Measurements from ENCODE around the gene PHRF1. TPM values are rescaled to one million over a fixed set of nuclear protein-coding genes. Genes with fewer than 3 reads are reported as not detected.

The PHRF1 gene
- total and polyA plus RNA-seq, 2 donors: 17.0 to 23.7 TPM

DNA sequence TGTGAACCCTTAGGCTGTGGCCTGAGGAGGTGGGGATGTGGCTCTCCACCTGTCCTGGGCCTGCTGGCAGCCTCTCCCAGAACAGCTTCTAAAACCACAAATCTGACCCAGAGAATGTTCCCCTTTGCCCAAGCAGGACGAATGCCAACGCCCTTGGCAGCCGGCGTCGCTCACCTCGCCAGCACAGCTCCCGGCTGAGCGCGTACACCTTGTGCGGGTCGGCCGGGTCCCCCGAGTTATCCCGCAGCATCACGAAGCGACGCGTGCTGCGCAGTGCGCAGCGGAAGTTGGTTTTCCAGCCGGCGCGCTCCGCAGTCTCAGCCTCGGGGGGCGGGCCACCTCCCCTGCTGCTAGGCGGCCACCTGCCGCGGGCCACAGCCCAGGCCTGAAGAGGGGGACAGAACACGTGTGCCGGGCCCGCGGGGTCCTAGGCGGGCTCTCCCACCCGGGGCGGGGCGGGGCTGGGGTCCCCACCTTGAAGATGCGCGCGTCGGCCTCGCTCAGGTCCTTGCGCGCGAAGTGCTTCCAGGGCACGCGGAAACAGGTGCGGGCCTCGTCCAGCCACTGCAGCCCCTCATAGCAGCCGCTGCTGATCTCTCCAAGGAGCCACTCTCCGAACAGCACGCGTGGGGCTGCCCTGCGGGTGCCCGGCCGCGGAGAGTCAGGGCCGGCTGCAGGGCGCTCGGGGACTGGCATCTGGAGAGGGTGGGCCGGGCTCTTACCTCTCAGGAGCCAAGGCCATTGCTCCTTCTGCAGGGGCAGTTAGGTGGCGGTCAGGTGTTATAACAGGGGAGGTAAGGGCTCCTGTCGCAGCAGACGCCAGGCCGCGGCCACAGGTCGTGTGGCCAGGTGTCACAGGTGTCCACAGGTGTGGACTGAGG is 38.6 kb downstream of the PHRF1 start:
- no peak for DNase-seq (ENCODE audit: low read depth in 6 of 9, low spot score in 9 of 9)
- Histone ChIP-seq H3K9me3 (ENCODE audit: control insufficient read depth in 2 of 2, insufficient read depth in 1 of 2, low read length in 1 of 2) (no peaks in the 10 kb centered on the region), H3K36me3 (ENCODE audit: control insufficient read depth in 2 of 2, insufficient read depth in 2 of 2, low read length in 1 of 2) (peaks cover 49 to 53% of the 10 kb centered on the region in 2 donors), H3K27me3 (ENCODE audit: control insufficient read depth in 2 of 2, insufficient read depth in 1 of 2, low read length in 1 of 2) (no peaks in the 10 kb centered on the region), H3K27ac (ENCODE audit: low read depth in 1 of 2, low read length in 1 of 2) (peak overlapping the region; percentile 86 to 98), H3K4me1 (ENCODE audit: control insufficient read depth in 2 of 2, insufficient read depth in 2 of 2, low read length in 2 of 2) (peaks cover 9 to 29% of the 10 kb centered on the region in 2 donors), H3K4me3 (ENCODE audit: low read length in 2 of 2) (peak overlapping the region; percentile 66 to 94)
- WGBS: 80% methylated on average over 68 of the region's 68 CpGs

DNA sequence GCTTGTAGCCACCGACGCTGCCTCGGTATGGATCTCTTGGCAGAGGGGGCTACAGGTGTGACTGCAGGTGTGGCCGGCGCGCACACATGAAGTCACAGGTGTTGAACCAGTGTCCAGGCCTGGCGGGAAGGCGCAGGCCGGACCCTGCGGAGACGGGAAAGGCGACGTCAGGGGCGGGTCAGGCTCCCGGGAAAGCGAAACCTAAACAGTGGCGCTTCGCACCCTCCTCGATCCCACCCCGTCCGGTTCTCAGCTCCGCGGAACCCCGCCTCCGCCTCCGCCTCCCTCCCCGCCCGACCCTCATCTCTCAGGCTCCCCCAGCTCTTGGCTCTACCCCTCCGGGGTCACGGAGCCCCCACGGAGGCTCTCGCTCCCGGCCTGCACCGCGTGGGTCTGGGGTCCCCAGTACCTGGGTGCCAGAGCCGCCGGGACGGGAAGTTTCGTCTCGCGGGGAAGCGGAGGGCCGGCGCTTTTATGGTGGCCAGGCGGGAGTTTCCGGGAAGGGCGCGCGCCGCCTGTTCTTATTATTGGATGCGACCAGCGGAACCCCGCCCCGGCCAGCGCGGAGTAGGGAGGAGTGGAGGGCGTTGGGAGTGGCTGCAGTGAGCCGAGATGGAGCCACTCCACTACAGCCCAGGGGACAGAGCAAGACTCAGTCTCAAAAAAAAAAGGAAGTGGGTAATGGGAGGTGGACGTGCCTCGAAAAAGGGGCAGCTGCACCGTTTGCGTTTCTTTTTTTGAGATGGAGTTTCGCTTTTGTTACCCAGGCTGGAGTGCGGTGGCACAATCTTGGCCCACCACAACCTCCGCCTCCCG is 39.4 kb downstream of the PHRF1 start, which contains the start of gene IRF7:
IRF7 (minus strand) TSS at position 447 of the 816 bp plus-strand sequence. CDS start 586 bp downstream, outside the sequence.
- H3K4me3 ChIP-seq (ENCODE audit: low read length in 2 of 2): peak within 1 kb of the TSS; percentile 66 to 94
- peaks cover 9 to 29% of the 10 kb centered on the region in 2 donors for H3K4me1 ChIP-seq (ENCODE audit: control insufficient read depth in 2 of 2, insufficient read depth in 2 of 2, low read length in 2 of 2)
- no peaks in the 10 kb centered on the region for H3K9me3 ChIP-seq (ENCODE audit: control insufficient read depth in 2 of 2, insufficient read depth in 1 of 2, low read length in 1 of 2)
- DNase-seq (ENCODE audit: low read depth in 6 of 9, low spot score in 9 of 9): peak in 8 of 9 donors; percentile 41 to 88 (median 70)
- 1% methylated on average over 66 of the region's 66 CpGs for WGBS
- no peaks in the 10 kb centered on the region for H3K27me3 ChIP-seq (ENCODE audit: control insufficient read depth in 2 of 2, insufficient read depth in 1 of 2, low read length in 1 of 2)
- H3K27ac ChIP-seq (ENCODE audit: low read depth in 1 of 2, low read length in 1 of 2): peak within 1 kb of the TSS; percentile 86 to 98
- H3K36me3 ChIP-seq (ENCODE audit: control insufficient read depth in 2 of 2, insufficient read depth in 2 of 2, low read length in 1 of 2): peaks cover 40 to 45% of the 10 kb centered on the region in 2 donors

DNA sequence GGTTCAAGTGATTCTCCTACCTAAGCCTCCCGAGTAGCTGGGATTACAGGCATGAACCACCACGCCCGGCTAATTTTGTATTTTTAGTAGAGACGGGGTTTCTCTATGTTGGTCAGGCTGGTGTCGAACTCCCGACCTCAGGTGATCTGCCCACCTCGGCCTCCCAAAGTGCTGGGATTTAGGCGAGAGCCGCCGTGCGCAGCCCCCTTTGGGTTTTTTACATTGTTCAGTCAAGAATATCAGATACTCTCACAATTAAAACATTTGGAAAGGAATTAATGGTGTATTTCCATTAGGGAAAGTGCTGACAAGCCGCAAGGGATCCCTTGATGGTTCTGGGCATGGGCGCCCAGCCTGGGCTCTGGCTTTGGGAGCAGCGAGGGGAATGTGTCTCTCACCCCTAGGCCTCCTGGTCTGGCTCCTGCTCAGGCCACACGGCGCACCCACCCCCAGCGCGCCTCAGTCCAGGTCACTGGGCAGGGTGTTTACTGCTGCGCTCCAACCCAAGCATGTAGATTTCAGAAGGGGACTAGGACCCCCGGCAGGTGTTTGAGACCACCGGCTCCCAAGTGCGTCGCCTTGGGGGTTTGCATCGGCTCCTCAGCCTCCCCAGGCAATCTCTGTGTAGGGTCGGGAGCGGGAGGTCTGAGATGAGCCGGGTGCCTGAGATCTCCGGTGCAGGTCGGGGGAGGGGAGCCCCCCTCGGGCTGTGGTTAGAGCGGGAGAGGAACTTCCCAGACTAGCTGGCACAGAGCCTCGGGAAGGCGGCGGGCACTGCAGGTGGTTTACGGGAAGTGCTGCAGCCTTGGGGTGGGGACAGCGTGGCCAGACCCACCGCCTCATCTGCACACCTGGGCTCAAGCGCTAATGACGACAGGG is 40.3 kb downstream of the PHRF1 start:
- H3K4me1 ChIP-seq (ENCODE audit: control insufficient read depth in 2 of 2, insufficient read depth in 2 of 2, low read length in 2 of 2): peaks cover 9 to 29% of the 10 kb centered on the region in 2 donors
- peak overlapping the region; percentile 66 to 94 for H3K4me3 ChIP-seq (ENCODE audit: low read length in 2 of 2)

DNA sequence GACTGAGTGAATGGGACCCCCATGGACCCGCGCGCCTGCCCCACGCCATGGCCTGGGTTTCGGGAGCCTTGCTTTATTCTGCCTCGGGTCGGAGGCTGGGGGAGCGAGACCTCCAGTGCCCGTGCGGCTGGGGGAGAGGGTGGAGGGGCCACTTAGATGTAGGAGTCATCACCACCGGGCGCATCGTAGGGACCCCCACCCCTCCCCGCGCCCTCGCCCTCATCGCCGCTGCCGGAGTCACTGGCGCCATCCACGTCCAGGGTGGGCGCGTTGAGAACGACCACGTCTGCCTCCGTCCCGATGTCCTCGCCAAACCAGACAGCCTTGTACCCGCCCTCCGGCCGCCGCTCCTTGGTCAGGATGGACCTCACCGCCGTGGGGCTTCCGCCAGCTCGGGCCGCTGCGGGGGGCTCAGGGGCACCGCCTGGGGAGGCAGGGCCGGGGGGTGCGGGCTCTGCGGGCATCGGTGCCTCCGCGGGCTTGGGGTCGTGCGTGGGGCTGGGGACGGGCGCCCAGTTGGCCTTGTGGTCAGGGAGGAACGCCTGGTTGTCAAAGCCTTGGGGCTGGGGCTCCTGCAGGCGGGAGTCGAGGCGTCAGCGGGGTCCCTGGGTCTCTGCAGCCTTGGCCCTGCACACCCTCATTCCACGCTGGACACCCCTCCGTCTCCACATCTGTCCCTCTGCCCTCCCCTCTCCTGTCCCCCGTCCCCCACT is 41.1 kb downstream of the PHRF1 start:
- WGBS: 94% methylated on average over 57 of the region's 57 CpGs
- Histone ChIP-seq H3K36me3 (ENCODE audit: control insufficient read depth in 2 of 2, insufficient read depth in 2 of 2, low read length in 1 of 2) (peaks cover 25 to 29% of the 10 kb centered on the region in 2 donors), H3K27ac (ENCODE audit: low read depth in 1 of 2, low read length in 1 of 2) (no peak overlapping the region), H3K4me1 (ENCODE audit: control insufficient read depth in 2 of 2, insufficient read depth in 2 of 2, low read length in 2 of 2) (peaks cover 9 to 29% of the 10 kb centered on the region in 2 donors), H3K9me3 (ENCODE audit: control insufficient read depth in 2 of 2, insufficient read depth in 1 of 2, low read length in 1 of 2) (no peaks in the 10 kb centered on the region), H3K27me3 (ENCODE audit: control insufficient read depth in 2 of 2, insufficient read depth in 1 of 2, low read length in 1 of 2) (no peaks in the 10 kb centered on the region), H3K4me3 (ENCODE audit: low read length in 2 of 2) (no peak overlapping the region)
- DNase-seq (ENCODE audit: low read depth in 6 of 9, low spot score in 9 of 9): no peak

More for the DNA sequence above, 40.3 kb downstream of the PHRF1 start:
- Histone ChIP-seq H3K9me3 (ENCODE audit: control insufficient read depth in 2 of 2, insufficient read depth in 1 of 2, low read length in 1 of 2) (no peaks in the 10 kb centered on the region), H3K27me3 (ENCODE audit: control insufficient read depth in 2 of 2, insufficient read depth in 1 of 2, low read length in 1 of 2) (no peaks in the 10 kb centered on the region), H3K27ac (ENCODE audit: low read depth in 1 of 2, low read length in 1 of 2) (peak overlapping the region; percentile 86 to 98), H3K36me3 (ENCODE audit: control insufficient read depth in 2 of 2, insufficient read depth in 2 of 2, low read length in 1 of 2) (peaks cover 32 to 37% of the 10 kb centered on the region in 2 donors)
- 59% methylated on average over 39 of the region's 39 CpGs for WGBS
- no peak for DNase-seq (ENCODE audit: low read depth in 6 of 9, low spot score in 9 of 9)

DNA sequence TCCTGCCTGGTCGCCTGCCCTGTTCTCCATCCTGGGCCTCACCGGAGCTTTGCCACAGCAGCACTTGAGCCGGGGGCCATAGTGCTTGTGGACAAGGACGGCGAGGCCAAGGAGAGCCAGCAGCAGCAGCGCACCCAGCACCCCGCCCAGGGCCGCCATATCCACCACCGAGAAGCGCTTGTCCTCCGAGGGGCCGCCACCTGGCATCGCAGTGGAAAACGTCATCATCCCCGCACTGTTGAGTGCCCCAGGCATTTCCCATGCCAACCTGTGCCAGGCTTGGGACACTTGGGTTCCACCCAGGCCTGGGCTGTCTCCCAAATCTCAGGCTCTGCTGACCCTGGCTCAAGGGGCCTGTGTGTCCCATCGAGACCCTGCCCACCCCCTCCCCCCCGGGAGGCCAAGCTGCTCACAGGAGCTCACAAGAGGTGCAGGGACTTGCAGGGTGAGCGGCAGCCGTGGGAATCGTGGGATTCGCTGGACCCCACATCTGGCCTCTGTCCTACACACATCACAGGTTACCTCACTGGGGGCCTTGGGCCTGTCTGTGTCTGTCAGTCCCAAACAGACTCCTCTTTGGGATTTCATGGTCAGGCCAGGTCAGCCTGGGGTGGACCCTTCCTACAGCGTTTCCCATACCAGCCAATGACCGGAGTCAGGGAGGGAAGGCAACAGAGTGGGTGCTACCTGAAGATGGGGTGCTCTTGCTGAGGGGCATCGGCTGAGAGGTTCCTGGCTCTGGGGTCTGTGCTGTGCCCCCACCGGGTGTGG is 41.8 kb downstream of the PHRF1 start:
- H3K4me1 ChIP-seq (ENCODE audit: control insufficient read depth in 2 of 2, insufficient read depth in 2 of 2, low read length in 2 of 2): peaks cover 9 to 29% of the 10 kb centered on the region in 2 donors

DNA sequence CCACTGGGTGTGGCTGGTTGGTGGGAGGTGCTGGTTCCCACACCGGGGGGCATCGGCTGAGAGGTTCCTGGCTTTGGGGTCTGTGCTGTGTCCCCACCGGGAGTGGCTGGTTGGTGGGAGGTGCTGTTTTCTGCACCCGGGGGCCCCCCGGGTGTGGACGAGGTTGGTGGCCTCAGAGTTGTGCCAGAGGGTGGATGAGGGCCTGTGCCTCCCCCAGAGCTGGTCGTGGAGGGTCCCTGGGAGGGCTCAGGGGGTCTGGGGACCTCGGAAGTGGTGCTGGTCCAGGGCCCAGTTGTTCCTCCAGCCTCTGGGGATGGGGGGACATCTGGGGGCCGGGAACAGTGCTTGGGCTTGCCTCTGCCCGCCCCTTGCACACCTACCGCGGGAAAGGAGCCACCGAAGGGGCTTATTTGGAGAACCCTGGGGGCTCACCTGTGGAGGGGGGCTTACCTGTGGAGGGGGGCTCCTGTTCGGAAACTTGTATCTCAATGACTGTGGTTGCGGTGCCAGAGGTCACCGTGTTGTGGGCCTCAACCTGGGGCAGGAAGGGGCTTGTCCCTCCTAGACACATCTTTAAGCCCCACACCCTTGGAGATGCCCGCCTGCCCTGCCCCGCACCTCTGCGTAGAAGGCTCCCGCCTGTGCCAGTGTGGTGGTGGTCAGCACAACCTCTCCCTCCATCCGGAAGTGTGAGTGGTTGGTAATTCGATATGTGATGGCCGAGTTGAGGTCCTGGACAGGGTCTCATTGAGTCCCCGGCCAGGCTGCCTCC is 42.8 kb downstream of the PHRF1 start:
- 98% methylated on average over 24 of the region's 24 CpGs for WGBS
- no peaks in the 10 kb centered on the region for H3K27me3 ChIP-seq (ENCODE audit: control insufficient read depth in 2 of 2, insufficient read depth in 1 of 2, low read length in 1 of 2)
- peaks cover 10 to 17% of the 10 kb centered on the region in 2 donors for H3K36me3 ChIP-seq (ENCODE audit: control insufficient read depth in 2 of 2, insufficient read depth in 2 of 2, low read length in 1 of 2)
- H3K27ac ChIP-seq (ENCODE audit: low read depth in 1 of 2, low read length in 1 of 2): no peak overlapping the region
- no peak overlapping the region for H3K4me3 ChIP-seq (ENCODE audit: low read length in 2 of 2)
- H3K4me1 ChIP-seq (ENCODE audit: control insufficient read depth in 2 of 2, insufficient read depth in 2 of 2, low read length in 2 of 2): peaks cover 9 to 24% of the 10 kb centered on the region in 2 donors
- H3K9me3 ChIP-seq (ENCODE audit: control insufficient read depth in 2 of 2, insufficient read depth in 1 of 2, low read length in 1 of 2): no peaks in the 10 kb centered on the region
- DNase-seq (ENCODE audit: low read depth in 6 of 9, low spot score in 9 of 9): no peak

More for the DNA sequence above, 41.8 kb downstream of the PHRF1 start:
- H3K27me3 ChIP-seq (ENCODE audit: control insufficient read depth in 2 of 2, insufficient read depth in 1 of 2, low read length in 1 of 2): no peaks in the 10 kb centered on the region
- no peak overlapping the region for H3K27ac ChIP-seq (ENCODE audit: low read depth in 1 of 2, low read length in 1 of 2)
- H3K9me3 ChIP-seq (ENCODE audit: control insufficient read depth in 2 of 2, insufficient read depth in 1 of 2, low read length in 1 of 2): no peaks in the 10 kb centered on the region
- DNase-seq (ENCODE audit: low read depth in 6 of 9, low spot score in 9 of 9): no peak
- peaks cover 18 to 21% of the 10 kb centered on the region in 2 donors for H3K36me3 ChIP-seq (ENCODE audit: control insufficient read depth in 2 of 2, insufficient read depth in 2 of 2, low read length in 1 of 2)
- WGBS: 95% methylated on average over 25 of the region's 25 CpGs
- no peak overlapping the region for H3K4me3 ChIP-seq (ENCODE audit: low read length in 2 of 2)

DNA sequence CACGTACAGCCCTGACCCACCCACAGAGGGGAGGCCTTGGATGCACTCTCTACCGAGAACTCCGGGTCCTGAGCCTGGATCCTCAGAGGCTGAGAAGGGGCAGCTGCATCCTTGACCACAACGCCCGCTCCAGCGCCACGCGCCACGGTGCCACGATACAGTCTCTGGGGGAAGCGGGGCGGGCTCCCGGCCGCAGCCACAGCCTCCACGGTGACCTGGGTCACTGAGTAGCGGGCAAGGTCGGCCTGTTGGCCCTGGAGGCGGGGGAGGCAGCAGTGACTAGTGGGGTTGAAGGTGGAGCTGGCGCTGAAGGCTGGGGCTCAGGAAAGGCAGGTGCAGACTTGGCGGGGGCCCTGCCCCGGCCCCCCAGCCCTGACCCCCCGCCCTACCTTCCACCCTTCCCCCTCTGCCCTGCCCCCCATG is 43.4 kb downstream of the PHRF1 start:
- peaks cover 0 to 4% of the 10 kb centered on the region in 2 donors for H3K27me3 ChIP-seq (ENCODE audit: control insufficient read depth in 2 of 2, insufficient read depth in 1 of 2, low read length in 1 of 2)
- WGBS: 98% methylated on average over 22 of the region's 22 CpGs
- H3K9me3 ChIP-seq (ENCODE audit: control insufficient read depth in 2 of 2, insufficient read depth in 1 of 2, low read length in 1 of 2): no peaks in the 10 kb centered on the region
- H3K4me1 ChIP-seq (ENCODE audit: control insufficient read depth in 2 of 2, insufficient read depth in 2 of 2, low read length in 2 of 2): peaks cover 9 to 18% of the 10 kb centered on the region in 2 donors
- H3K4me3 ChIP-seq (ENCODE audit: low read length in 2 of 2): no peak overlapping the region
- H3K36me3 ChIP-seq (ENCODE audit: control insufficient read depth in 2 of 2, insufficient read depth in 2 of 2, low read length in 1 of 2): peaks cover 4 to 11% of the 10 kb centered on the region in 2 donors
- no peak for DNase-seq (ENCODE audit: low read depth in 6 of 9, low spot score in 9 of 9)
- no peak overlapping the region for H3K27ac ChIP-seq (ENCODE audit: low read depth in 1 of 2, low read length in 1 of 2)

All from thymus (tissue), 11 donors.